Mesothelial cell of epicardium (in vitro differentiated cells): Measurements from ENCODE around the gene CSMD2. TPM values are rescaled to one million over a fixed set of nuclear protein-coding genes. Genes with fewer than 3 reads are reported as not detected.

Experiments
- DNase-seq, 2 experiments: peaks; one replicate each; pipeline ENCODE4 v3.0.0; 2021; ENCODE audit warnings: low spot score in 2 of 2; ENCODE audit not compliant: unreplicated experiment in 2 of 2
- H3K27ac Mint-ChIP-seq: 2 replicates; pipeline ENCODE4 v1.8.0; 2021; ENCODE audit warnings: mixed read lengths
- H3K27me3 Mint-ChIP-seq: 2 replicates; pipeline ENCODE4 v1.8.0; 2021; ENCODE audit warnings: low read depth, mixed read lengths
- H3K36me3 Mint-ChIP-seq: 2 replicates; pipeline ENCODE4 v1.8.0; 2021; ENCODE audit warnings: mixed read lengths
- H3K4me1 Mint-ChIP-seq: 2 replicates; pipeline ENCODE4 v1.8.0; 2021; ENCODE audit warnings: mixed read lengths
- H3K4me3 Mint-ChIP-seq: 2 replicates; pipeline ENCODE4 v1.8.0; 2021; ENCODE audit warnings: mild to moderate bottlenecking, moderate library complexity, mixed read lengths
- H3K9me3 Mint-ChIP-seq: 2 replicates; pipeline ENCODE4 v1.8.0; 2021; ENCODE audit warnings: mixed read lengths
- CTCF ChIP-seq: fragments of 200-600 bp; sonication (generic); IDR thresholded peaks from one replicate; pipeline ENCODE4 v1.5.0; 2021; ENCODE audit warnings: antibody characterized with exemption; ENCODE audit not compliant: unreplicated experiment
- total RNA-seq: library from RNA; stranded (reverse); gene quantifications from 3 replicates; pipeline ENCODE4 v1.2.1, GENCODE V29; 2021

Gene CSMD2
- total RNA-seq, 1 donor from 2014 or later, result 1.9 TPM

GRCh38 chr1:33626801-33627200 lies 538.2 kb downstream of the CSMD2 start:
- Mint-ChIP-seq H3K4me3 (no peak overlapping the region), H3K9me3 (peaks cover 3% of the 10 kb centered on the region), H3K36me3 (no peaks in the 10 kb centered on the region), H3K27ac (no peak overlapping the region), H3K4me1 (peaks cover 1% of the 10 kb centered on the region), H3K27me3 (peaks cover 60% of the 10 kb centered on the region)
- DNase-seq, result no peak
- no peak for TF ChIP-seq CTCF

GRCh38 chr1:33624991-33625870 lies 539.8 kb downstream of the CSMD2 start:
- H3K4me1 Mint-ChIP-seq, result peaks cover 1% of the 10 kb centered on the region
- TF ChIP-seq CTCF, result peak; percentile 60
- H3K27ac Mint-ChIP-seq, result no peak overlapping the region
- H3K36me3 Mint-ChIP-seq, result no peaks in the 10 kb centered on the region
- peaks cover 3% of the 10 kb centered on the region for H3K9me3 Mint-ChIP-seq
- no peak overlapping the region for H3K4me3 Mint-ChIP-seq
- no peak for DNase-seq
- H3K27me3 Mint-ChIP-seq, result peaks cover 62% of the 10 kb centered on the region

- no peak for DNase-seq
- Mint-ChIP-seq H3K4me1 (peaks cover 1% of the 10 kb centered on the region), H3K36me3 (no peaks in the 10 kb centered on the region), H3K27ac (no peak overlapping the region), H3K9me3 (peaks cover 3% of the 10 kb centered on the region), H3K4me3 (no peak overlapping the region), H3K27me3 (peaks cover 58% of the 10 kb centered on the region)
- no peak for TF ChIP-seq CTCF
Observed at GRCh38 chr1:33624261-33624990, 540.6 kb downstream of the CSMD2 start.

GRCh38 chr1:33623811-33624210 lies 541.2 kb downstream of the CSMD2 start:
- DNase-seq, result no peak
- TF ChIP-seq CTCF, result no peak
- Mint-ChIP-seq H3K36me3 (no peaks in the 10 kb centered on the region), H3K9me3 (peaks cover 3% of the 10 kb centered on the region), H3K4me1 (peaks cover 1% of the 10 kb centered on the region), H3K27me3 (peaks cover 57% of the 10 kb centered on the region), H3K27ac (no peak overlapping the region), H3K4me3 (no peak overlapping the region)

- no peak for DNase-seq
- H3K27ac Mint-ChIP-seq, result no peak overlapping the region
- H3K27me3 Mint-ChIP-seq, result peaks cover 57% of the 10 kb centered on the region
- peaks cover 1% of the 10 kb centered on the region for H3K4me1 Mint-ChIP-seq
- peaks cover 3% of the 10 kb centered on the region for H3K9me3 Mint-ChIP-seq
- no peak for TF ChIP-seq CTCF
- H3K36me3 Mint-ChIP-seq, result no peaks in the 10 kb centered on the region
- no peak overlapping the region for H3K4me3 Mint-ChIP-seq
Observed at GRCh38 chr1:33622757-33623156, 542.3 kb downstream of the CSMD2 start.
